Measurements from ENCODE around the gene ZNF740. TPM values are rescaled to one million over a fixed set of nuclear protein-coding genes. Genes with fewer than 3 reads are reported as not detected.

Gene ZNF740, protein sequence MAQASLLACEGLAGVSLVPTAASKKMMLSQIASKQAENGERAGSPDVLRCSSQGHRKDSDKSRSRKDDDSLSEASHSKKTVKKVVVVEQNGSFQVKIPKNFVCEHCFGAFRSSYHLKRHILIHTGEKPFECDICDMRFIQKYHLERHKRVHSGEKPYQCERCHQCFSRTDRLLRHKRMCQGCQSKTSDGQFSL
- total RNA-seq = 8.6 and 15.5 TPM in 2 replicates

DNA sequence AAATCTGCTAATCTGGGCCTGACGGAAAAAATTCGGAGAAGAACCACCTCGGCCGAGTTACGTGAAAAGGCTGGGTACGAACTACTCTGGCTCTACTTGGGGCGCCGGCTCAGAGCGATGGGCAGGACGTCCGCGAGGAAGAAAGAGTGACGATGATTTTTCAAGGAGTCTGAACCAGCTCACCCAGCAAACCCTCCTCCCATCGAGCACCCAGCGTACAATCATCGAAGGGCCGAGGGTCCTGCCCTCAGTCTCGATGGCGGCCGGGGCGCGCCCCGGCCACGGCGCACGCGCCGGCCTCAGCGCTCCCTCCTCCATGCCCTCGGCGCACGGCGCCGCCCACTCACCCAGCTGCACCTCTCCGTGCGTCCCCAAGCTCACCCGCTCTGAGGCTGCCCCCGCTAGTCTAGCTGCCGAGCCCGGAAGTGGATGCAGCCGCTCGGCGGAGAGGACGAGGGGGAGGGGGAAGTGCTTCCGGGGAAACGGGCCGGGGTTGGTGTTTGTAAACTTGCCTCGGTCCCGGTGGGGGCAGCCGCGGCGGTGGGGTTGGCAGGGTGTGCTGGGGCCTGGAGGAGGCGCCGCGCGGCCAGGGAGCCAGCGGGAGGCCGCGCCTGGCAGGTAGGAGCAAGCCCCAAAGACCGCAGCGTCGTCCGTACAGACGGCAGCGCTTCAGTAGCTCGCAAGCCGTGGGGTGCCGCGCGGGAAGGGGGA lies at the start of gene ZNF740, which contains the start of gene CSAD:
TSS of gene ZNF740 (plus strand) at position 503 of the 711 bp plus-strand sequence. CDS start 1,262 bp downstream, outside the sequence.
TSS of gene CSAD (minus strand) at position 706 of the 711 bp plus-strand sequence. CDS start 7,455 bp downstream, outside the sequence.

DNA sequence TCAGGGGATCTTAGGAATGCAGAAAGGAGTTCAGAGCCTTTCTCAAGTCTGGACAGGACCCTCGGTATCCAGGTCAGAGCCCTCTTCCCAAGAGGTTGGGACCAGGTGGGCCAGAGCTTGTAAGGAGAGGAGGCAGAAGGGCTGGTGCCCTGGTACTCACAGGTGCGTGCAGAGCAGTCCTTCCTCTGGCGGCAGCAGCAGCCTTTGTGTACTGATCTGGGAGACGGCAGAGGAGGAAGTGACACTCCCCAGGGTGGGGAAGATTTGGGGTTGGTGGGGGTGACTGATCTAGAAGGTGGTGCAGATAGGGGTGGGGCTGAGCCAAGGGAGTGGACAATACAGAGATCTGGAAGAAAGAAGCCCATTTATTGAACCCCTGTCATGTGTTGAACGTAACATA lies 26.5 kb downstream of the ZNF740 start, which contains the start of gene ITGB7:
TSS of gene ITGB7 (minus strand) at position 210 of the 400 bp plus-strand sequence. CDS start 6,808 bp downstream, outside the sequence.

DNA sequence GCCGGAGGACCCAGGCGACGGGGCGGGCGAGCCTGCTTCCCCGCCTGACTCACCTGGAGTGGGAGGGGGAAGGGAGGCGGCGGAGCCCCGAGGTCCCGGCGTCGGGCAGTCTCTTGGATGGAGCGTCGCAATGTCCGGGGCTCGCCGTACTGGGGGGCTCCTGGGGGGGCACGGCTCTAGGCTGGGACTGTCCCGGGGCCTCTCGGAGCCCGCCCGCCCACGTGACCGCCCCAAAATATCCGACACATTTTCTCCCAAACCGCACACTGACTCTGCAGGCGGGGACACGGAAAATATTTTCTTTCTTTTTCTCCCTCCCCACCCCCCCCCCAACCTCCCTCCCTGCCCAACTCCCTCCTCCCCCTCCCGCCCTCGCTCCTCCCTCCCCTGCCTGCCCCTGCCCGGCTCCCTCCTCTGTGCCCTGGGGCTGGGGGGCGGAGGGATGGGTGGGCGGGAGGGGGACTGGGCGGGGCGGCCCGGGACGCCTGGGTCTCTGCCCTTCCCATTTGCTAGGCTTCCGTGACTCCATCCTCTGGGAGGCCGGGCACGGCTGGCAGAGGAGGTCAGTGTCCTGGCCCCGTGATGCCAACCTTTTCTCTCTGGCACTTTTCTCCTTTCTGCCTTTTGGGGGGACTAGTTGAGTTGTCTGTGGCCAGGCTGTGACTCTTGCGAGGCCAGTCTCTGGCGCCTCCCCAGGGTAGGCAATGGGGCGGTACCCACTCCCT lies 51.6 kb downstream of the ZNF740 start, which contains the start of gene RARG:
TSS of gene RARG (minus strand) at position 289 of the 725 bp plus-strand sequence. CDS start 4,664 bp downstream, outside the sequence.

Small RNAs within 50 kb of the gene (small RNA-seq; reads per million reads assigned to genes)
- gene HIGD1AP1 (ENCODE audit: low replicate concordance) (not detected), gene RNU6-333P (ENCODE audit: low replicate concordance) (not detected)

Other genes starting within 250 kb of the ZNF740 start
- 1,776 and 1,872 TPM in 2 replicates for gene KRT18, start 231.6 kb upstream of the ZNF740 start, total RNA-seq
- 649 and 1,935 TPM in 2 replicates for gene EIF4B, start 174.3 kb upstream of the ZNF740 start, total RNA-seq
- 33.7 and 50.1 TPM in 2 replicates for gene TNS2, start 130.7 kb upstream of the ZNF740 start, total RNA-seq
- 19.9 and 35.5 TPM in 2 replicates for gene SPRYD3, start 101.3 kb upstream of the ZNF740 start, total RNA-seq
- 160 and 250 TPM in 2 replicates for gene IGFBP6, start 83.1 kb upstream of the ZNF740 start, total RNA-seq
- gene SOAT2, start 77.2 kb upstream of the ZNF740 start, total RNA-seq = not detected in 2 replicates
- 3.5 and 5.9 TPM in 2 replicates for gene CSAD, start 203 bp downstream of the ZNF740 start, total RNA-seq
- under 0.01 and 0.29 TPM in 2 replicates for gene ITGB7, start 26.5 kb downstream of the ZNF740 start, total RNA-seq
- 18.2 and 23.9 TPM in 2 replicates for gene RARG, start 51.5 kb downstream of the ZNF740 start, total RNA-seq
- gene ESPL1, start 87.6 kb downstream of the ZNF740 start, total RNA-seq = 0.66 and 19.0 TPM in 2 replicates
- 180 and 363 TPM in 2 replicates for gene PFDN5, start 114.8 kb downstream of the ZNF740 start, total RNA-seq
- 53.1 and 74.2 TPM in 2 replicates for gene MYG1, start 119.0 kb downstream of the ZNF740 start, total RNA-seq
- gene AAAS, start 140.9 kb downstream of the ZNF740 start, total RNA-seq = 39.4 and 64.6 TPM in 2 replicates
- gene SP7, start 155.6 kb downstream of the ZNF740 start, total RNA-seq = not detected in 2 replicates
- gene SP1, start 199.5 kb downstream of the ZNF740 start, total RNA-seq = 40.3 and 62.7 TPM in 2 replicates
- gene AMHR2, start 243.1 kb downstream of the ZNF740 start, total RNA-seq = 0.44 TPM in 1 of 2 replicates, not detected in the other

All from placental pericyte (primary cell).